Fibroblast of villous mesenchyme (primary cell): ENCODE measurements around the gene TBX3. TPM values are rescaled to one million over a fixed set of nuclear protein-coding genes. Genes with fewer than 3 reads are reported as not detected.
A peak's percentile ranks its signal among the peaks of the same experiment; 100 is the strongest.

ENCODE experiments used
- DNase-seq: peaks from one replicate; pipeline ENCODE4 v3.0.0-alpha.2; 2010; ENCODE audit warnings: low read depth
- H3K4me3 ChIP-seq: 2 replicates; pipeline ENCODE4 v1.5.1; 2011; ENCODE audit warnings: low read depth, mild to moderate bottlenecking, low read length
- CTCF ChIP-seq: IDR thresholded peaks from 2 replicates; pipeline ENCODE4 v1.5.1; 2012; ENCODE audit warnings: low read depth, mild to moderate bottlenecking, low read length; ENCODE audit not compliant: insufficient read depth
- total RNA-seq: library from RNA; depleted of rRNA; stranded (reverse); fragments of >200 nt; gene quantifications from 2 replicates; pipeline ENCODE4 v1.2.3, GENCODE V29; 2012

The TBX3 gene
- total RNA-seq, 1 donor: 114 TPM

GRCh38 chr12:114702462-114702861, 18.5 kb upstream of the TBX3 start:
- H3K4me3 ChIP-seq: no peak overlapping the region
- DNase-seq: no peak
- no peak for TF ChIP-seq CTCF

- TF ChIP-seq CTCF: no peak
- no peak for DNase-seq
- no peak overlapping the region for H3K4me3 ChIP-seq
These were observed 17.6 kb upstream of the TBX3 start for GRCh38 chr12:114701553-114701952.

- TF ChIP-seq CTCF: no peak
- H3K4me3 ChIP-seq: no peak overlapping the region
- DNase-seq: no peak
These were observed 17.1 kb upstream of the TBX3 start for GRCh38 chr12:114701104-114701414.

- DNase-seq: no peak
- TF ChIP-seq CTCF: no peak
- no peak overlapping the region for H3K4me3 ChIP-seq
These were observed 16.6 kb upstream of the TBX3 start for GRCh38 chr12:114700392-114701103.

GRCh38 chr12:114698566-114699163, 14.7 kb upstream of the TBX3 start:
- peak overlapping the region; percentile 55 for H3K4me3 ChIP-seq
- no peak for DNase-seq
- TF ChIP-seq CTCF: no peak

- peak overlapping the region; percentile 55 for H3K4me3 ChIP-seq
- DNase-seq: peak; percentile 21
- TF ChIP-seq CTCF: no peak
These were observed 14.0 kb upstream of the TBX3 start for GRCh38 chr12:114697741-114698565.
